ENCODE measurements around the gene GATA2. TPM values are rescaled to one million over a fixed set of nuclear protein-coding genes. Genes with fewer than 3 reads are reported as not detected.
A peak's percentile ranks its signal among the peaks of the same experiment; 100 is the strongest.

The GATA2 gene
- total and polyA plus RNA-seq, 2 donors (not counting 1 experiment from before 2014, with no cell fraction given) = 0.27 TPM; not detected in 1

GRCh38 chr3:128483657-128484403 is 9.2 kb downstream of the GATA2 start:
- DNase-seq (peak; percentile 18), ATAC-seq (ENCODE audit: low read depth) (no peak)
- 10% methylated on average over 19 of the region's 26 CpGs for WGBS (ENCODE audit: insufficient coverage)
- Mint-ChIP-seq H3K27ac (no peak overlapping the region), H3K9me3 (ENCODE audit: insufficient read depth) (no peaks in the 10 kb centered on the region), H3K4me3 (peak overlapping the region; percentile 73), H3K4me1 (peaks cover 35% of the 10 kb centered on the region), H3K27me3 (peaks cover 48% of the 10 kb centered on the region)
- CTCF ChIA-PET = no interaction called here
- intact Hi-C loops (cut with micrococcal nuclease) = no loop called here
- H3K79me2 ChIP-seq (ENCODE audit: control insufficient read depth, insufficient read depth, low read length) = no peaks in the 10 kb centered on the region
- H3K27me3 ChIP-seq (replicated peaks in 1 of 4; ENCODE audit: control extremely low read depth in 1 of 4, control insufficient read depth in 3 of 4, insufficient read depth in 4 of 4, low read length in 3 of 4) = peaks cover 0 to 84% (median 31%) of the 10 kb centered on the region in 4 experiments
- no peak for TF ChIP-seq EZH2 (IDR thresholded peaks at IDR 0.05; ENCODE audit: borderline replicate concordance, insufficient read depth, low read depth, low read length, poor library complexity, severe bottlenecking)
- TF ChIP-seq CTCF (IDR thresholded peaks at IDR 0.05) = no peak
- H3K4me3 ChIP-seq (ENCODE audit: control extremely low read depth in 1 of 5, extremely low read depth in 1 of 5, insufficient read depth in 1 of 5, low read depth in 2 of 5, low read length in 4 of 5) = no peak overlapping the region
- POLR2A ChIA-PET = no interaction called here
- H3K4me2 ChIP-seq (replicated peaks; ENCODE audit: low read depth, low read length, poor library complexity, severe bottlenecking) = peak overlapping the region; percentile 42
- H3K36me3 ChIP-seq (replicated peaks in 1 of 2; ENCODE audit: control extremely low read depth in 1 of 2, control insufficient read depth in 1 of 2, extremely low read depth in 1 of 2, insufficient read depth in 2 of 2, low read length in 1 of 2) = no peaks in the 10 kb centered on the region
- H3K4me1 ChIP-seq (ENCODE audit: control insufficient read depth in 2 of 2, insufficient read depth in 2 of 2, low read length in 2 of 2) = peaks cover 38% of the 10 kb centered on the region in 2 donors
- peaks cover 0 to 15% (median 0%) of the 10 kb centered on the region in 3 donors for H3K9me3 ChIP-seq (ENCODE audit: control extremely low read depth in 1 of 3, control insufficient read depth in 2 of 3, insufficient read depth in 1 of 3, low read length in 2 of 3)
- H4K20me1 ChIP-seq (ENCODE audit: control insufficient read depth, insufficient read depth, low read length, poor library complexity, severe bottlenecking) = no peaks in the 10 kb centered on the region
- no peak overlapping the region for H3K9ac ChIP-seq (ENCODE audit: low read length)
- peak overlapping the region; percentile 5 for H2AFZ ChIP-seq (ENCODE audit: insufficient read depth, low read depth, low read length, poor library complexity, severe bottlenecking)
- H3K27ac ChIP-seq (ENCODE audit: low read length in 2 of 2) = no peak overlapping the region

Measured in B cell (primary cell).